GM23248 (cell line): ENCODE measurements around the gene IDH3G.

ENCODE experiments used
- EZH2 ChIP-seq: fragments of 200-600 bp; sonication (generic); IDR thresholded peaks from 2 replicates; pipeline ENCODE4 v1.6.1; 2018; ENCODE audit warnings: antibody characterized with exemption, mild to moderate bottlenecking; ENCODE audit not compliant: insufficient read depth, poor library complexity, severe bottlenecking
- EZH2phosphoT487 ChIP-seq: fragments of 200-600 bp; sonication (generic); IDR thresholded peaks from 2 replicates; pipeline ENCODE4 v1.6.1; 2018; ENCODE audit warnings: antibody characterized with exemption, moderate library complexity, mild to moderate bottlenecking, low read depth; ENCODE audit not compliant: insufficient read depth

- TF ChIP-seq EZH2 (no peak), EZH2phosphoT487 (peak; percentile 14; the same call in 1 of the 2 replicates)
Observed at GRCh38 chrX:153828723-153829548, 34.8 kb upstream of the IDH3G start.
